HCT116 (cell line): Measurements from ENCODE around the gene PLCD3. TPM values are rescaled to one million over a fixed set of nuclear protein-coding genes. Genes with fewer than 3 reads are reported as not detected.
A peak's percentile ranks its signal among the peaks of the same experiment; 100 is the strongest.

ENCODE experiments used
- ATAC-seq: fragments of 200-7000 bp; cut with Tn5 transposase; 2 replicates; pipeline ENCODE4 v1.9.1; 2020; ENCODE audit warnings: mild to moderate bottlenecking, moderate library complexity
- BruUV-seq: library from RNA; stranded (reverse); fragments of 400-500 nt; replicated peaks from 2 replicates; lab custom pipeline; 2021; lab: Mats Ljungman, UMichigan
- CTCF ChIA-PET: fragments of 300-600 bp; sonication (Branson Sonifier 250); formaldehyde crosslinking; loops from one replicate; lab custom pipeline; 2021; ENCODE audit warnings: antibody characterized with exemption; lab: Charles Lee
- POLR2A ChIA-PET: fragments of 300-600, 350-600 bp; sonication (Branson Sonifier 250); formaldehyde crosslinking; loops from one replicate; lab custom pipeline; 2021; ENCODE audit warnings: antibody characterized with exemption; lab: Charles Lee
- RAD21 ChIA-PET, 2 experiments: fragments of 300-600 bp; sonication (Branson Sonifier 250); formaldehyde crosslinking; loops; one replicate each; lab custom pipeline; 2023; ENCODE audit warnings: low total read pairs in 2 of 2; ENCODE audit not compliant: uncharacterized antibody in 2 of 2, unreplicated experiment in 2 of 2, low non-redundant PET in 1 of 2; lab: Charles Lee
- DNase-seq: peaks from one replicate; pipeline ENCODE4 v3.0.0-alpha.2; 2010; ENCODE audit warnings: low read depth, low spot score
- H2AFZ ChIP-seq: fragments of 200-600 bp; shearing (Covaris generic), sonication (generic); 2 replicates; pipeline ENCODE4 v1.6.1; 2017; ENCODE audit warnings: low read depth, mixed run types, mixed read lengths, antibody characterized with exemption, low read length; ENCODE audit not compliant: poor library complexity, severe bottlenecking
- H3K27ac ChIP-seq: 2 replicates; pipeline ENCODE4 v1.5.1; 2012; ENCODE audit warnings: low read depth, low read length
- H3K27me3 ChIP-seq: fragments of 200-600 bp; sonication (generic); 2 replicates; pipeline ENCODE4 v1.6.1; 2016; ENCODE audit warnings: mixed run types, low read length, mixed read lengths; ENCODE audit not compliant: insufficient read depth
- H3K36me3 ChIP-seq, 2 experiments: fragments of 200-500 bp in 1 of 2; fragments of 200-600 bp in 1 of 2; sonication (Bioruptor generic) in 1 of 2; sonication (generic) in 1 of 2; 2 replicates each; pipeline versions ENCODE4 v1.5.1 to v1.6.1; 2014 to 2016; ENCODE audit warnings: low read length in 2 of 2, inconsistent platforms in 1 of 2, mixed read lengths in 1 of 2, mixed run types in 1 of 2; ENCODE audit not compliant: insufficient read depth in 2 of 2, control insufficient read depth in 1 of 2
- H3K4me1 ChIP-seq, 2 experiments: fragments of 200-600 bp in 1 of 2; sonication (generic) in 1 of 2; 2 replicates each; pipeline versions ENCODE4 v1.5.1 to v1.6.1; 2012 to 2017; ENCODE audit warnings: low read length in 2 of 2, inconsistent platforms in 1 of 2, mild to moderate bottlenecking in 1 of 2, mixed read lengths in 1 of 2, mixed run types in 1 of 2, moderate library complexity in 1 of 2; ENCODE audit not compliant: insufficient read depth in 2 of 2, control insufficient read depth in 1 of 2
- H3K4me2 ChIP-seq: fragments of 200-600 bp; sonication (generic); 2 replicates; pipeline ENCODE4 v1.6.1; 2017; ENCODE audit warnings: mixed run types, low read length, mixed read lengths
- H3K4me3 ChIP-seq, 2 experiments: fragments of 200-600 bp in 1 of 2; sonication (generic) in 1 of 2; replicated peaks in 1 of 2; 2 replicates each; pipeline ENCODE4 v1.5.1; 2011 to 2016; ENCODE audit warnings: low read length in 2 of 2, control low read depth in 1 of 2, low read depth in 1 of 2, mild to moderate bottlenecking in 1 of 2, mixed read lengths in 1 of 2, mixed run types in 1 of 2
- H3K79me2 ChIP-seq: fragments of 200-600 bp; sonication (generic); 2 replicates; pipeline ENCODE4 v1.6.1; 2017; ENCODE audit warnings: mild to moderate bottlenecking, mixed run types, low read length, moderate library complexity, mixed read lengths; ENCODE audit not compliant: insufficient read depth
- H3K9ac ChIP-seq: fragments of 200-600 bp; sonication (generic); 2 replicates; pipeline ENCODE4 v1.6.1; 2016; ENCODE audit warnings: low read length, mixed read lengths
- H3K9me2 ChIP-seq: fragments of 200-600 bp; sonication (generic), shearing (Covaris generic); 2 replicates; pipeline ENCODE4 v1.6.1; 2017; ENCODE audit warnings: mixed run types, mild to moderate bottlenecking, moderate library complexity; ENCODE audit not compliant: insufficient read depth
- H3K9me3 ChIP-seq, 2 experiments: fragments of 200-500 bp in 1 of 2; fragments of 200-600 bp in 1 of 2; sonication (Bioruptor generic) in 1 of 2; sonication (generic) in 1 of 2; 2 replicates each; pipeline ENCODE4 v1.6.1; 2014 to 2017; ENCODE audit warnings: low read length in 2 of 2, mixed read lengths in 2 of 2, inconsistent platforms in 1 of 2, low read depth in 1 of 2, mild to moderate bottlenecking in 1 of 2, mixed run types in 1 of 2, moderate library complexity in 1 of 2; ENCODE audit not compliant: control insufficient read depth in 1 of 2, insufficient read depth in 1 of 2
- H4K20me1 ChIP-seq: fragments of 200-600 bp; sonication (generic), shearing (Covaris generic); 2 replicates; pipeline ENCODE4 v1.6.1; 2017; ENCODE audit warnings: mixed run types, mild to moderate bottlenecking, moderate library complexity; ENCODE audit not compliant: insufficient read depth
- ATF3 ChIP-seq: IDR thresholded peaks from 2 replicates; pipeline ENCODE4 v1.6.1; 2012
- POLR2AphosphoS5 ChIP-seq: IDR thresholded peaks from 2 replicates; pipeline ENCODE4 v1.6.1; 2011; ENCODE audit warnings: mild to moderate bottlenecking, low read depth, low read length, moderate library complexity
- REST ChIP-seq: IDR thresholded peaks from 2 replicates; pipeline ENCODE4 v1.6.1; 2012; ENCODE audit warnings: low read depth
- SIN3A ChIP-seq: IDR thresholded peaks from 2 replicates; pipeline ENCODE4 v1.6.1; 2012; ENCODE audit warnings: low read depth
- YY1 ChIP-seq: IDR thresholded peaks from 2 replicates; pipeline ENCODE4 v1.6.1; 2011; ENCODE audit warnings: low read length, low read depth, moderate library complexity, mild to moderate bottlenecking; ENCODE audit not compliant: insufficient replicate concordance; ENCODE audit errors: extremely low read depth
- intact Hi-C: fragments of 100-400 bp; cut with micrococcal nuclease; formaldehyde crosslinking; loops from 2 replicates; pipeline ENCODE4 v1.10.0; 2022
- total RNA-seq: library from RNA; stranded (reverse); gene quantifications from one replicate; pipeline ENCODE4 v1.2.1, GENCODE V29; 2021; ENCODE audit not compliant: unreplicated experiment

The PLCD3 gene
- total RNA-seq, 1 experiment from 2014 or later: 197 TPM

- no peaks in the 10 kb centered on the region for H3K9me3 ChIP-seq
- RAD21 ChIA-PET: interaction anchor here (1.0 to 1.4 kb wide), 2 partner anchors 178 to 324 kb away, joined by 3 to 4 read pairs; no protein-coding TSS in a partner anchor
- POLR2A ChIA-PET: no interaction called here
- H2AFZ ChIP-seq: no peak overlapping the region
- H4K20me1 ChIP-seq: no peaks in the 10 kb centered on the region
- H3K27ac ChIP-seq: peak overlapping the region; percentile 19; the same call in 1 of the 2 replicates
- DNase-seq (no peak), ATAC-seq (no peak)
- H3K4me1 ChIP-seq: peaks cover 0 to 6% of the 10 kb centered on the region in 2 experiments; a peak in 1 of 4 replicates
- no peak overlapping the region for H3K9ac ChIP-seq
- intact Hi-C loops: loop anchor here (10.0 kb wide), 1 partner anchor 323 kb away; no protein-coding TSS in a partner anchor
- H3K79me2 ChIP-seq: peaks cover 12% of the 10 kb centered on the region
- H3K4me3 ChIP-seq: no peak overlapping the region
- H3K9me2 ChIP-seq: no peaks in the 10 kb centered on the region
- CTCF ChIA-PET: interaction anchor here (1.0 to 1.7 kb wide), 11 partner anchors 11 to 198 kb away, joined by 3 to 10 read pairs (median 4); partner anchors contain the start of genes ACBD4 and NMT1
- peaks cover 48 to 62% of the 10 kb centered on the region in 2 experiments for H3K36me3 ChIP-seq
- TF ChIP-seq REST (no peak), POLR2AphosphoS5 (no peak), YY1 (no peak), ATF3 (no peak), SIN3A (no peak)
- no peak overlapping the region for H3K4me2 ChIP-seq
- no peaks in the 10 kb centered on the region for H3K27me3 ChIP-seq
- no TSS peak for BruUV-seq
These were observed 34.0 kb downstream of the PLCD3 start for GRCh38 chr17:45098081-45098868.
